HepG2 (cell line): ENCODE measurements around the gene MT1A. TPM values are rescaled to one million over a fixed set of nuclear protein-coding genes. Genes with fewer than 3 reads are reported as not detected.

Source experiments
- CREB1 ChIP-seq, 2 experiments: fragments of 450-650 bp in 1 of 2; IDR thresholded peaks; 2 replicates each; pipeline ENCODE4 v1.6.1; 2016 to 2017; ENCODE audit warnings: control low read depth in 1 of 2, mild to moderate bottlenecking in 1 of 2, missing compliant biosample characterization in 1 of 2, missing genetic modification characterization in 1 of 2
- EED ChIP-seq: sonication (generic); formaldehyde crosslinking; IDR thresholded peaks from 2 replicates; pipeline ENCODE4 v1.5.0; 2020; ENCODE audit warnings: mild to moderate bottlenecking, missing genetic modification reagents
- HDAC1 ChIP-seq: sonication (generic); formaldehyde crosslinking; IDR thresholded peaks from 2 replicates; pipeline ENCODE4 v1.5.1; 2020; ENCODE audit warnings: mild to moderate bottlenecking, missing genetic modification reagents
- HDAC2 ChIP-seq: sonication (generic); formaldehyde crosslinking; IDR thresholded peaks from 2 replicates; pipeline ENCODE4 v1.4.0; 2020; ENCODE audit warnings: missing genetic modification reagents
- JUNB ChIP-seq: sonication (generic); formaldehyde crosslinking; IDR thresholded peaks from 2 replicates; pipeline ENCODE4 v1.8.0; 2022; ENCODE audit warnings: missing genetic modification reagents, mild to moderate bottlenecking, borderline replicate concordance
- KLF9 ChIP-seq: IDR thresholded peaks from 2 replicates; pipeline ENCODE4 v1.6.1; 2016; ENCODE audit warnings: low read depth
- MED8 ChIP-seq: sonication (generic); formaldehyde crosslinking; IDR thresholded peaks from 2 replicates; pipeline ENCODE4 v1.8.1; 2023; ENCODE audit warnings: mild to moderate bottlenecking, missing genetic modification reagents; ENCODE audit not compliant: insufficient replicate concordance
- POGZ ChIP-seq: sonication (generic); formaldehyde crosslinking; IDR thresholded peaks from 2 replicates; pipeline ENCODE4 v1.4.0; 2020; ENCODE audit warnings: mild to moderate bottlenecking, missing genetic modification reagents
- RAD51 ChIP-seq: fragments of 450-650 bp; IDR thresholded peaks from 2 replicates; pipeline ENCODE4 v1.6.1; 2016; ENCODE audit warnings: borderline replicate concordance
- RBM39 ChIP-seq: fragments of 200-400 bp; formaldehyde crosslinking; IDR thresholded peaks from one replicate; pipeline ENCODE4 v1.6.1; 2018; ENCODE audit warnings: antibody characterized with exemption, mild to moderate bottlenecking, low read depth, low read length; ENCODE audit not compliant: poor library complexity, severe bottlenecking
- SP4 ChIP-seq: sonication (generic); formaldehyde crosslinking; IDR thresholded peaks from 2 replicates; pipeline ENCODE4 v1.8.1; 2023; ENCODE audit warnings: mild to moderate bottlenecking, missing genetic modification reagents
- ZNF142 ChIP-seq: sonication (generic); formaldehyde crosslinking; IDR thresholded peaks from 2 replicates; pipeline ENCODE4 v1.4.0; 2020; ENCODE audit warnings: missing genetic modification reagents
- ZNF160 ChIP-seq: sonication (generic); formaldehyde crosslinking; IDR thresholded peaks from 2 replicates; pipeline ENCODE4 v1.8.0; 2022; ENCODE audit warnings: mild to moderate bottlenecking, inconsistent platforms, missing genetic modification reagents
- ZNF263 ChIP-seq: sonication (generic); formaldehyde crosslinking; IDR thresholded peaks from 2 replicates; pipeline ENCODE4 v1.4.0; 2020; ENCODE audit warnings: missing genetic modification reagents
- ZNF333 ChIP-seq: sonication (generic); formaldehyde crosslinking; IDR thresholded peaks from 2 replicates; pipeline ENCODE4 v1.4.0; 2020; ENCODE audit warnings: mild to moderate bottlenecking, missing genetic modification reagents, borderline replicate concordance
- ZNF33A ChIP-seq: sonication (generic); formaldehyde crosslinking; IDR thresholded peaks from 2 replicates; pipeline ENCODE4 v1.5.1; 2020; ENCODE audit warnings: missing genetic modification reagents, mild to moderate bottlenecking, moderate library complexity, borderline replicate concordance
- ZNF382 ChIP-seq: sonication (generic); formaldehyde crosslinking; IDR thresholded peaks from 2 replicates; pipeline ENCODE4 v1.5.0; 2020; ENCODE audit warnings: missing genetic modification reagents, mild to moderate bottlenecking, borderline replicate concordance
- ZNF501 ChIP-seq: sonication (generic); formaldehyde crosslinking; IDR thresholded peaks from 2 replicates; pipeline ENCODE4 v1.5.1; 2020; ENCODE audit warnings: mild to moderate bottlenecking, moderate library complexity, missing genetic modification reagents
- polyA plus RNA-seq, 8 experiments: library from polyadenylated mRNA; depleted of rRNA in 3 of 8; stranded (reverse) in 7 of 8; unstranded in 1 of 8; fragments of >200 nt; fragmentation: Illumina TruSeq in 4 of 8; extraction: Trizol in 4 of 8; gene quantifications; 2 replicates each; pipeline versions ENCODE4 v1.2.1 to v1.2.3, GENCODE V29; 2011 to 2016; ENCODE audit warnings: low read depth in 4 of 8, missing spikeins in 1 of 8, mixed read lengths in 1 of 8; ENCODE audit not compliant: insufficient read depth in 1 of 8
- total RNA-seq, 5 experiments: library from RNA; depleted of rRNA; stranded (reverse); fragments of >200 nt; fragmentation: Illumina TruSeq; extraction: Trizol; gene quantifications; 2 replicates each; pipeline ENCODE4 v1.2.3, GENCODE V29; 2016; ENCODE audit warnings: low read depth in 1 of 5
- TF ChIP-seq, protein P1 (sequence below): sonication (generic); formaldehyde crosslinking; IDR thresholded peaks from 2 replicates; pipeline ENCODE4 v1.5.0; 2020; ENCODE audit warnings: missing genetic modification reagents
- TF ChIP-seq, protein P2 (sequence below), 2 experiments: sonication (generic) in 1 of 2; formaldehyde crosslinking in 1 of 2; IDR thresholded peaks; 2 replicates each; pipeline versions ENCODE4 v1.4.0 to v1.6.1; 2018 to 2020; ENCODE audit warnings: missing genetic modification reagents in 2 of 2, borderline replicate concordance in 1 of 2, low read depth in 1 of 2, mild to moderate bottlenecking in 1 of 2, missing biosample characterization in 1 of 2

Gene MT1A
- total and polyA plus RNA-seq, 2 of the 13 experiments (the other 11 are each of a cell fraction or from before 2014, with no cell fraction given): 8.3 to 10.4 TPM

GRCh38 chr16:56657555-56658326 lies 19.3 kb downstream of the MT1A start, which contains the start of gene MT1F (continued):
- TF ChIP-seq, protein P1, sequence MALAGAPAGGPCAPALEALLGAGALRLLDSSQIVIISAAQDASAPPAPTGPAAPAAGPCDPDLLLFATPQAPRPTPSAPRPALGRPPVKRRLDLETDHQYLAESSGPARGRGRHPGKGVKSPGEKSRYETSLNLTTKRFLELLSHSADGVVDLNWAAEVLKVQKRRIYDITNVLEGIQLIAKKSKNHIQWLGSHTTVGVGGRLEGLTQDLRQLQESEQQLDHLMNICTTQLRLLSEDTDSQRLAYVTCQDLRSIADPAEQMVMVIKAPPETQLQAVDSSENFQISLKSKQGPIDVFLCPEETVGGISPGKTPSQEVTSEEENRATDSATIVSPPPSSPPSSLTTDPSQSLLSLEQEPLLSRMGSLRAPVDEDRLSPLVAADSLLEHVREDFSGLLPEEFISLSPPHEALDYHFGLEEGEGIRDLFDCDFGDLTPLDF (CRISPR knock-in tag): 0 out of 2 replicates have a peak, but pooled peaks have one; percentile 41
- TF ChIP-seq CREB1 (IDR thresholded peaks at IDR 0.05): no peak
- peak; percentile 60; the same call in 1 of the 2 replicates for TF ChIP-seq CREB1 (CRISPR knock-in tag; IDR thresholded peaks at IDR 0.05)
- TF ChIP-seq ZNF160 (CRISPR knock-in tag): no peak
- no peak for TF ChIP-seq KLF9 (CRISPR knock-in tag)
- no peak for TF ChIP-seq JUNB (CRISPR knock-in tag)
- peak; percentile 74 for TF ChIP-seq SP4 (CRISPR knock-in tag)
- no peak for TF ChIP-seq ZNF33A
- TF ChIP-seq MED8 (CRISPR knock-in tag): peak; percentile 61
- peak; percentile 71; the same call in 1 of the 2 replicates for TF ChIP-seq ZNF501 (CRISPR knock-in tag)
- no peak for TF ChIP-seq RAD51
- no peak for TF ChIP-seq EED
- TF ChIP-seq ZNF142 (CRISPR knock-in tag): no peak
- peak; percentile 75 for TF ChIP-seq ZNF333 (CRISPR knock-in tag)
- TF ChIP-seq ZNF263 (CRISPR knock-in tag): 0 out of 2 replicates have a peak, but pooled peaks have one; percentile 9
- no peak; the same call in 1 of the 2 replicates for TF ChIP-seq HDAC2 (CRISPR knock-in tag)
- TF ChIP-seq, protein P2, sequence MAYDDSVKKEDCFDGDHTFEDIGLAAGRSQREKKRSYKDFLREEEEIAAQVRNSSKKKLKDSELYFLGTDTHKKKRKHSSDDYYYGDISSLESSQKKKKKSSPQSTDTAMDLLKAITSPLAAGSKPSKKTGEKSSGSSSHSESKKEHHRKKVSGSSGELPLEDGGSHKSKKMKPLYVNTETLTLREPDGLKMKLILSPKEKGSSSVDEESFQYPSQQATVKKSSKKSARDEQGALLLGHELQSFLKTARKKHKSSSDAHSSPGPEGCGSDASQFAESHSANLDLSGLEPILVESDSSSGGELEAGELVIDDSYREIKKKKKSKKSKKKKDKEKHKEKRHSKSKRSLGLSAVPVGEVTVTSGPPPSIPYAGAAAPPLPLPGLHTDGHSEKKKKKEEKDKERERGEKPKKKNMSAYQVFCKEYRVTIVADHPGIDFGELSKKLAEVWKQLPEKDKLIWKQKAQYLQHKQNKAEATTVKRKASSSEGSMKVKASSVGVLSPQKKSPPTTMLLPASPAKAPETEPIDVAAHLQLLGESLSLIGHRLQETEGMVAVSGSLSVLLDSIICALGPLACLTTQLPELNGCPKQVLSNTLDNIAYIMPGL (CRISPR knock-in tag; IDR thresholded peaks at IDR 0.05; ENCODE audit: borderline replicate concordance in 1 of 2, low read depth in 1 of 2): peak in 1 of 2 experiments; percentile 59; a peak in 2 of 4 replicates
- TF ChIP-seq POGZ (CRISPR knock-in tag): peak; percentile 74
- no peak for TF ChIP-seq ZNF382 (CRISPR knock-in tag)
- peak; percentile 55 for TF ChIP-seq HDAC1 (CRISPR knock-in tag)
- TF ChIP-seq RBM39: peak; percentile 43
